Sigmoid colon (tissue), 7 donors: ENCODE measurements around the gene KIAA2012. TPM values are rescaled to one million over a fixed set of nuclear protein-coding genes. Genes with fewer than 3 reads are reported as not detected.

ENCODE experiments used
- DNase-seq: peaks from one replicate; pipeline ENCODE4 v3.0.0-alpha.2; 2019
- H3K27ac ChIP-seq, 4 donors: fragments of 200-600 bp; sonication (generic); one replicate each; pipeline ENCODE4 v1.5.1; 2016 to 2019; ENCODE audit warnings: mild to moderate bottlenecking in 1 of 4
- H3K27me3 ChIP-seq, 3 donors: fragments of 200-600 bp; sonication (generic); one replicate each; pipeline ENCODE4 v1.5.1; 2019; ENCODE audit warnings: mild to moderate bottlenecking in 1 of 3
- H3K36me3 ChIP-seq, 4 donors: fragments of 200-600 bp; sonication (generic); one replicate each; pipeline ENCODE4 v1.5.1; 2016 to 2019
- H3K4me1 ChIP-seq, 4 donors: fragments of 200-600 bp; sonication (generic); one replicate each; pipeline ENCODE4 v1.5.1; 2017 to 2019
- H3K4me3 ChIP-seq, 4 donors: fragments of 200-600 bp; sonication (generic); one replicate each; pipeline ENCODE4 v1.5.1; 2017 to 2019; ENCODE audit warnings: mild to moderate bottlenecking in 2 of 4, moderate library complexity in 1 of 4
- H3K9me3 ChIP-seq, 4 donors: fragments of 200-600 bp in 3 of 4; sonication (generic) in 3 of 4; one replicate each; pipeline versions ENCODE4 v1.5.1 to v1.6.1; 2013 to 2019
- EP300 ChIP-seq, 4 donors: sonication (generic); formaldehyde crosslinking; IDR thresholded peaks; one replicate each; pipeline ENCODE4 v1.6.1; 2017; ENCODE audit warnings: antibody characterized with exemption in 4 of 4
- POLR2A ChIP-seq, 2 donors: fragments of 450-650 bp; IDR thresholded peaks; one replicate each; pipeline ENCODE4 v1.6.1; 2016; ENCODE audit warnings: antibody characterized with exemption in 2 of 2, mild to moderate bottlenecking in 2 of 2, moderate library complexity in 2 of 2
- POLR2AphosphoS5 ChIP-seq, 4 donors: sonication (generic); formaldehyde crosslinking; IDR thresholded peaks; one replicate each; pipeline ENCODE4 v1.6.1; 2017; ENCODE audit warnings: antibody characterized with exemption in 4 of 4
- WGBS, 2 donors: extraction: QIAGEN DNeasy Blood & Tissue Kit; methylation state at CpG; one replicate each; pipeline ENCODE4 v1.1.7; 2013; 5-methylcytosine and 5-hydroxymethylcytosine counted together
- intact Hi-C: fragments of 100-400 bp; cut with DNase I; formaldehyde crosslinking; loops from one replicate; pipeline ENCODE4 v1.15.1; 2023
- polyA plus RNA-seq, 3 donors: library from polyadenylated mRNA; stranded (reverse); fragments of 200-250 nt; gene quantifications; one replicate each; pipeline ENCODE4 v1.2.3, GENCODE V29; 2013
- total RNA-seq, 4 donors: library from RNA; depleted of rRNA; stranded (reverse); fragments of >200 nt; gene quantifications; one replicate each; pipeline ENCODE4 v1.1.0, GENCODE V29; 2016
- TF ChIP-seq, protein P1 (sequence below), 4 experiments: fragments of 450-650 bp in 3 of 4; fragments of 200-600 bp in 1 of 4; IDR thresholded peaks; one replicate each; pipeline ENCODE4 v1.5.1; 2016 to 2019; ENCODE audit warnings: antibody characterized with exemption in 4 of 4, mild to moderate bottlenecking in 3 of 4, moderate library complexity in 2 of 4
- donor health status: healthy with polysubstance abuse.
- donor health status: Bipolar disorder and iron deficiency.
- donor health status: healthy.

KIAA2012 gene
- under 1 TPM in 2 of 4 donors, not detected in 2; 0.16 to 0.83 TPM for total RNA-seq
- under 1 TPM in 1 of 3 donors, not detected in 2; 0.04 TPM for polyA plus RNA-seq

DNA sequence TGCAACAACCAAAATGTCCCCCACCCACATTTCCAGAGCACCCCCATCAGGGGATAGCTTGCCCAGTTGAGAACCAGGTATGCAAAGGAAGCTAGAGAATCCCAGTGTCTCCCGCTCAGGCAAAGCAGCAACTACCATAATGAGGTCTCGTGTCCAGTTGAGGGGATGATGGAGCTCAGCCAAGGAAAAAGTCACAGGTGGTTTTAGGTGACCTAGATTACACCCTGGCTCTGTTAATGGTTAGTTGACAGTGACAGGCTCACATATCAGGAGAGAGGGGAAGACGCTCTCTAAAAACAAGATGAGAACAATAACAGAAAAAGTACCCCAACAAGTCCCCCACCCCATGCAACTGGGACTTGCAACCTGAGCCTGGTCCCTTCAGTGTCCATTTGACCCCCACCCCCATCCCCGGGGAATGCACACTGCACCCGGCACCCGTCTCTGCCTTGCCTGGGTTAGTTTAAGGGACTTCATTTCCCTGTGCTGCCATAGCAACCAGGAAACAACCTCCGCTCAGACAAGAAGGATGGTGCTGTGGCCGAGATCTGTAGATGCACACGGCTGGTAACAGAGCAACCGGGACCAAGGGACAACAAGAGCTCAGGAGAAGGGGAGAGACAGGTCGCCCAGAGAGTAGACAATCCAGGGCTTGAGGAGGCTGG, at the start of gene KIAA2012:
Gene KIAA2012, plus strand, starts transcription at position 519 of the 665 bp plus-strand sequence. CDS start 373 bp downstream, outside the sequence.
- no peak for TF ChIP-seq POLR2AphosphoS5 (IDR thresholded peaks at IDR 0.05)
- no peak for TF ChIP-seq EP300 (IDR thresholded peaks at IDR 0.05)
- TF ChIP-seq POLR2A (IDR thresholded peaks at IDR 0.05), result no peak
- TF ChIP-seq, protein P1, sequence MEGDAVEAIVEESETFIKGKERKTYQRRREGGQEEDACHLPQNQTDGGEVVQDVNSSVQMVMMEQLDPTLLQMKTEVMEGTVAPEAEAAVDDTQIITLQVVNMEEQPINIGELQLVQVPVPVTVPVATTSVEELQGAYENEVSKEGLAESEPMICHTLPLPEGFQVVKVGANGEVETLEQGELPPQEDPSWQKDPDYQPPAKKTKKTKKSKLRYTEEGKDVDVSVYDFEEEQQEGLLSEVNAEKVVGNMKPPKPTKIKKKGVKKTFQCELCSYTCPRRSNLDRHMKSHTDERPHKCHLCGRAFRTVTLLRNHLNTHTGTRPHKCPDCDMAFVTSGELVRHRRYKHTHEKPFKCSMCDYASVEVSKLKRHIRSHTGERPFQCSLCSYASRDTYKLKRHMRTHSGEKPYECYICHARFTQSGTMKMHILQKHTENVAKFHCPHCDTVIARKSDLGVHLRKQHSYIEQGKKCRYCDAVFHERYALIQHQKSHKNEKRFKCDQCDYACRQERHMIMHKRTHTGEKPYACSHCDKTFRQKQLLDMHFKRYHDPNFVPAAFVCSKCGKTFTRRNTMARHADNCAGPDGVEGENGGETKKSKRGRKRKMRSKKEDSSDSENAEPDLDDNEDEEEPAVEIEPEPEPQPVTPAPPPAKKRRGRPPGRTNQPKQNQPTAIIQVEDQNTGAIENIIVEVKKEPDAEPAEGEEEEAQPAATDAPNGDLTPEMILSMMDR (IDR thresholded peaks at IDR 0.05), result no peak
- no peaks in the 10 kb centered on the region for H3K36me3 ChIP-seq
- H3K9me3 ChIP-seq, result no peaks in the 10 kb centered on the region
- DNase-seq, result no peak
- peaks cover 0 to 4% (median 0%) of the 10 kb centered on the region in 4 donors for H3K4me1 ChIP-seq
- no peaks in the 10 kb centered on the region for H3K27me3 ChIP-seq
- WGBS, 2 donors, result 44 to 75% methylated on average over 11 of the region's 11 CpGs
- intact Hi-C loops, result no loop called here
- H3K27ac ChIP-seq, result no peak within 1 kb of the TSS
- no peak within 1 kb of the TSS for H3K4me3 ChIP-seq

DNA sequence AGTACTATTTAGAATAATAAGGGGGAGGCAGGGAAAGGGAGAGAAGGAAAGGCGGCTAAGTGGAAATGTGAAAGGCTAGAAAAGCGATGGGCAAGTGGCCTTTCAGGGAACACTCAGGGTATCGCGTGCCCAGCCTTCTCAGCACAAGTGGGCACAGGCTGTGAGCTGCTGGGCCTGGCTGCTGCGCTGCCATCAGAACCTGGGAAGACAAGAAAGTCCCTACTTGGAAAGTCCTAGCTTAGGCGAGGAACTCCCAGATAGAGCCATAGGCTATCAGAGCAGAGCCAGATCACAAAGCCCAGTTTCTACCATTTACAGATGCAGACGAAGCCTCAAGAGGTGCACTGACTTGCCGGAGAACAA, 49.2 kb upstream of the KIAA2012 start:
- intact Hi-C loops, result no loop called here
- H3K27ac ChIP-seq, result no peak overlapping the region
- peaks cover 0 to 16% (median 6%) of the 10 kb centered on the region in 4 donors for H3K4me1 ChIP-seq
- TF ChIP-seq POLR2AphosphoS5 (IDR thresholded peaks at IDR 0.05) (no peak), POLR2A (IDR thresholded peaks at IDR 0.05) (no peak), EP300 (IDR thresholded peaks at IDR 0.05) (no peak)
- TF ChIP-seq, protein P1 (IDR thresholded peaks at IDR 0.05), result no peak
- no peak overlapping the region for H3K4me3 ChIP-seq
- no peaks in the 10 kb centered on the region for H3K9me3 ChIP-seq
- DNase-seq, result no peak
- no peaks in the 10 kb centered on the region for H3K27me3 ChIP-seq
- no peaks in the 10 kb centered on the region for H3K36me3 ChIP-seq
- 94 to 96% methylated on average over 8 of the region's 8 CpGs for WGBS, 2 donors

DNA sequence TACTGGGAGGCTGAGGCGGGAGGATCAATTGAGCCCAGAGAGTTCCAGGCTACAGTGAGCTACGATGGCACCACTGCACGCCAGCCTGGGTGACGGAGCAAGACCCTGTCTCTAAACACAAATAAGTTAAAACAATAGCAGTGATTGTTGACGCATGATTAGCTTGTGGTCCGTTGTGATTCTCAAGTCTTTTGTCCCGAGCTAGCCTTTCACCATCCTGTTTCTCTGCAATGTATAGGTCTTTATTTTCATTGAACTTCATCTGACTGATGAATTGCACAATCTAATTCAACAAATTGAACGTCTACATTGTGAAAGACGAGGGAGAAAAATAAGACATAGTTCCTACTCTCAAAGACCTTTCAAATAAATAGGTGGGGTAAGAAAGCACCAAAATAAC, 48.2 kb upstream of the KIAA2012 start:
- intact Hi-C loops, result no loop called here
- TF ChIP-seq POLR2AphosphoS5 (IDR thresholded peaks at IDR 0.05) (no peak), POLR2A (IDR thresholded peaks at IDR 0.05) (no peak), EP300 (IDR thresholded peaks at IDR 0.05) (no peak)
- TF ChIP-seq, protein P1 (IDR thresholded peaks at IDR 0.05), result no peak
- WGBS, 2 donors, result 92% methylated on average over 9 of the region's 9 CpGs

DNA sequence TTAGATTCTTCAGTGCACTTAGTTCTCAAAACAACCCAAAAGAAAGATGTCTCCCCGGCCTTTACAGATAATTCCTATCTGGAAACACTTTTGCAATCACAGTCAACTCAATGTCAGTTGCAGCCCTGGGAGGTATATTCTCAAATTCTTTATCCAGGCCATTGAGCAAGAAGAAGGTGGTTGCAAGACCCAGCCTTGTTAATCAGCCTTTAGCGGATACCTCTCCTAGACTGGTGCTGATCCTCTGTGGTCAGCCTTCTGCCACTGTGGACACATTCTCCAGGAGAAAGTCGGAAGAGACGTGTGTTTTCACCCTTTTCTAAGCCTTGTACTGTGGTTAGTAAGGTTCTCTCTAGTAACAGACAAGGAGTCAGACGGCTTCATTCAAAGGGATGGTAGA, 47.2 kb upstream of the KIAA2012 start:
- H3K9me3 ChIP-seq, result no peaks in the 10 kb centered on the region
- H3K36me3 ChIP-seq, result no peaks in the 10 kb centered on the region
- TF ChIP-seq EP300 (IDR thresholded peaks at IDR 0.05) (no peak), POLR2AphosphoS5 (IDR thresholded peaks at IDR 0.05) (no peak), POLR2A (IDR thresholded peaks at IDR 0.05) (no peak)
- TF ChIP-seq, protein P1 (IDR thresholded peaks at IDR 0.05), result no peak
- DNase-seq, result no peak
- 92% methylated on average over 5 of the region's 5 CpGs for WGBS, 2 donors
- H3K4me3 ChIP-seq, result no peak overlapping the region
- no peak overlapping the region for H3K27ac ChIP-seq
- intact Hi-C loops, result no loop called here
- H3K27me3 ChIP-seq, result no peaks in the 10 kb centered on the region
- H3K4me1 ChIP-seq, result no peaks in the 10 kb centered on the region

More for the DNA sequence above, 48.2 kb upstream of the KIAA2012 start:
- H3K36me3 ChIP-seq, result no peaks in the 10 kb centered on the region
- no peaks in the 10 kb centered on the region for H3K27me3 ChIP-seq
- no peak for DNase-seq
- no peak overlapping the region for H3K27ac ChIP-seq
- H3K4me1 ChIP-seq, result peaks cover 0 to 8% (median 2%) of the 10 kb centered on the region in 4 donors
- H3K4me3 ChIP-seq, result no peak overlapping the region
- H3K9me3 ChIP-seq, result no peaks in the 10 kb centered on the region
